Stimulated activated CD4-positive, alpha-beta T cell treated with anti-CD3 and anti-CD28 coated beads, TNF-alpha, amount 100 ng/mL, for 48 hours (primary cell): ENCODE data around the gene YIF1A.

ENCODE experiments used
- DNase-seq, 3 donors: peaks; one replicate each; pipeline ENCODE4 v3.0.0-alpha.2; 2020; ENCODE audit warnings: low read depth in 3 of 3

YIF1A gene

GRCh38 chr11:66288671-66289547, at the start of gene YIF1A:
TSS of gene YIF1A (minus strand) at chr11:66289143. CDS start at chr11:66288985, 158 bp downstream.
- DNase-seq = peak; percentile 95 to 99 (median 98)

DNA sequence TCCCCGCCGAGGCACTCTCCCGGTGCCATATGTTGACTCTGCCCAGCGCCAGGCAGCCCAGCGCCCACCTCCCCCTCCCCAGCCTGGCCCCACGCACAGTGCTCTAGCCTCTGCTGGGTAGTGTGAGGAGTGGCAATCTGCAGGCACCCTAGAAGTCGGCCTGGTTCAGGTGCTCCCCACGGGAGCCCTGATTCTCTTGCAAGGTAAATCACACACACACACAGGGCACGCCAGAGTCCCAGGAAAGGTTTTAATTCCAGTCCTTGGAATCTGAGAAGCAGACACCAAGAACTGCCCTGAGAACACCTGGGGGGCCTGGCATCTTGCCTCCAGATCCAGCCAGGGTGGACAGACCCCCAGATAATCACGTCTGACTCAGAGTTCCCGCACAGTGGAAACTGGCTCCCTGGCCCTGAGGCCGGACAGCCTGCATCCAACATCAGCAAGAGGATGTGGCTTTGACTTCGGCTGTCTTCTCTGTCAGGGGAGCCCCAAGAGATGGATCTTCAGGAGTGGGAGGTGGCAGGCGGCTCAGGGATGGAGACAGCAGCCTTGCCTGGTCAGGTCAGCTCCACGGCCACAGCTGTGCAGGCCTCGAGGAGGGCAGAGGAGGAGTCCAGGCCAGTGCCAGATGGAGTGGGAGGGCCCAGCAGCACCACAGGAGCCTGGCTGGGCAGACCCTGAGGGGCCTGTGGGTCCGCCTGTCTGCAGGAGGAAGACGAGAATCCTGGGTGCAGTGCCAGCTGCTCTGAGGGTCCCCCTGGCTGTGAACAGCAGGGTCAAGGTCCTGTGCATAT, 48.4 kb upstream of the YIF1A start:
- no peak for DNase-seq

GRCh38 chr11:66336234-66337102, 47.5 kb upstream of the YIF1A start, which contains the start of gene RIN1:
TSS of gene RIN1 (minus strand) at chr11:66336434. CDS start at chr11:66336402, 32 bp downstream.
- peak in 1 of 3 donors; percentile 43 for DNase-seq

- no peak for DNase-seq
These were observed 46.7 kb upstream of the YIF1A start for GRCh38 chr11:66335531-66336233.

GRCh38 chr11:66334605-66335442, 45.9 kb upstream of the YIF1A start:
- DNase-seq = no peak

DNA sequence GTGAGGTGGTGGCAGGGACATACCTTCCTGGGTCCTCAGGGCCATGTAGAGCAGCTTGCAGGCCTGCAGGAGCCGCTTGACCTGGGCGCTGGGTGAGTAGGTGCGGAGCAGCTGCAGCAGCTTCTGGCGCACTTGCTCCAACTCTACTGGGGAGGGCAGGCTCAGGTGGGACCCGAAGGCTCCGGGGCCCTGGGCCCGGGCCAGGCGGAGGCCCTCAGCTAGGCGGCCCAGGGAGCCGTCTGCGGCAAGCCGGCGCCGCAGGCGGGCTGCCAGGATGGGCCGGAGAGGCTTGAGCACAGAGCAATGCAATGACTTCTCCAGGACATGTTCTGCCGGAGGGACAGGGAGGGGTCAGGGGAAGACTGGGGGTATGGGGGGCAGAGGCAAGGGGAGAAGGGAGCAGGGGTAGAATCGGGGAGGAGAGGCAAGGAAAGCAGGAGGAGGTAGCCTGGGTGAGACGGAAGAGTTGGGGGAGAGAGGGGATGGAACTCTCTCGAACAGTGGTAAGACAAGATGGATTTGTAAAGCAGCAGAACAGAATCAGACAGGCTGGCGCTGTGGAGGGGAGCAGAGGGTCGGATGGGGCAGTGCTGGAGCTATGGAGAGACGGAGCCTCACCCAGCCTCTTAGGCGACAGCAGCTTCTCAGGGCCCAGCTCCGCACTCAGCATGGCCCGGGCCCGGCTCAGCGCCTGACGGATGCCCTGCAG, 45.1 kb upstream of the YIF1A start:
- no peak for DNase-seq

GRCh38 chr11:66333220-66333877, 44.4 kb upstream of the YIF1A start:
- DNase-seq = no peak

DNA sequence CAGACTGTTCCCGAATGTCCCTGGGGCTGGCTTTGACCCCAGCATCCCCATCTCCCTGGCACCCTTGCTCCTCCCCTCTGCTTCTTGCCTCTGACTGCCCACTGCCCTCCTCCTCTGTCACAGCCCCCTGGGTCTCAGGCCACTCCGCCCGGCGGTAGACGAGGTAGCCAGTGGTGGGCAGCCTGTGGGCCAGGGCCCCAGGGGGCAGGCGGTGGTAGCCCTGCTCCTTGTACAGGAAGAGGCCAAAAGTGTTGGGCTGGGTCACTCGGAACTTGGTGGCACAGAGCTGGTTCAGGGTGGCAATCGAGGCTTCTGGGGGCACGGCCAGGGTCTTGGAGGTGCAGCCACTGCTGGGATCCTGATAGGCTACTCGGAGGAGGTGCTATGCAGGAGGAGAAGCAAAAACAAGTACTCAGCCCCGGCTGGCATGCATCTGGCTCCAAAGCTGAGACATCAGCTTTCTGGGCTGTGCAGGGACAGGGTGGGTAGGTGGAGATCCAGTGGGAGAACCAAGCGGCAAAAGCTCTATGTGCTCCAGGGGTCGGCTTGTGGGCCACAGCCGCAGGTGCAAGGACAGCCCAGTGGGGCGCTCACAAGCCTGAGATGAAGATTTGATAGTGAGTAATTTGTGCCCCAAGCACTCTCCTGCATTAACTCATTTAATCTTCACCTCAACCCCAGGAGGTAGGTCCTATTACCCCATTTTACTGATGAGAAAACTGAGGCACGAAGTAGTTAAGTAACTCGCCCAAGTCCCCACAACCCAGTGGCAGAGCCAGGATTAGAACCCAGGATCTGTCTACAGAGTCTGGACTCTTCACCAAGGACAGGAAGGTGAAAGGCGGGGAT, 43.7 kb upstream of the YIF1A start:
- DNase-seq = no peak

GRCh38 chr11:66331542-66332370, 42.8 kb upstream of the YIF1A start:
- no peak for DNase-seq

- DNase-seq = no peak
These were observed 42.0 kb upstream of the YIF1A start for GRCh38 chr11:66330931-66331330.

DNA sequence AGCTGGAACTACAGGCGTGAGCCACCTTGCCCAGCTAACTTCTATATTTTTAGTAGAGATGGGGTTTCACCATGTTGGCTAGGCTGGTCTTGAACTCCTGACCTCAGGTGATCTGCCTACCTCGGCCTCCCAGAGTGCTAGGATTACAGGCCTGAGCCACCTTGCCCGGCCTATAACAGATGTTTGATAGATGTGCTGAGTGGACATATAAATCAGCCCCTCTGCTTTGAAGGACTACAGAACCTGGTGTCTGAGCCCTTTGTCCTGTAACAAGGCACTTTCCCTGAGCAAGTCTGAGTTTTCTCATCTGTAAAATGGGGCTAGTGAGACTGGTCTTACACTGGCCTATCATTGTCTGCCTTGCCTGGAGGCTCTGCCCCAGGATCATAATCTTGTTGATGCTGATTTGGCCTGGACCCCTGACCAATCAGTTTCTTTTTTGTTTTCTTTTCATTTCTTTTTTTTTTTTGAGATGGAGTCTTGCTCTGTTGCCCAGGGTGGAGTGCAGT, 40.3 kb upstream of the YIF1A start:
- no peak for DNase-seq

- peak; percentile 65 to 76 (median 72) for DNase-seq
These were observed 39.6 kb upstream of the YIF1A start for GRCh38 chr11:66328302-66329144.

DNA sequence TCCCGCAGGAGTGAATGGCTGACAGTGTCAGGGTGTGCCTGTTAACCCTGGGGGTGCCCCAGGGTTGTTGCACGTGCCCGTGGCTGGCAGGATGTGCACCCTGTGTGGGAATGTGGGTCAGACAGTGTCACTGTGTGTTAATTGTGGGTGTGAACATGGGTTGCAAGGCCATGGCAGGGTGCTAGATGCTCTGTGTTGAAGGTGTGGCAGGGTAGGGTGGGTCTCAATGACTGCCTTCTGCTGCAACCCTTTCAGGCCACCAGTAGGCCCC, 39.0 kb upstream of the YIF1A start:
- DNase-seq = no peak

DNA sequence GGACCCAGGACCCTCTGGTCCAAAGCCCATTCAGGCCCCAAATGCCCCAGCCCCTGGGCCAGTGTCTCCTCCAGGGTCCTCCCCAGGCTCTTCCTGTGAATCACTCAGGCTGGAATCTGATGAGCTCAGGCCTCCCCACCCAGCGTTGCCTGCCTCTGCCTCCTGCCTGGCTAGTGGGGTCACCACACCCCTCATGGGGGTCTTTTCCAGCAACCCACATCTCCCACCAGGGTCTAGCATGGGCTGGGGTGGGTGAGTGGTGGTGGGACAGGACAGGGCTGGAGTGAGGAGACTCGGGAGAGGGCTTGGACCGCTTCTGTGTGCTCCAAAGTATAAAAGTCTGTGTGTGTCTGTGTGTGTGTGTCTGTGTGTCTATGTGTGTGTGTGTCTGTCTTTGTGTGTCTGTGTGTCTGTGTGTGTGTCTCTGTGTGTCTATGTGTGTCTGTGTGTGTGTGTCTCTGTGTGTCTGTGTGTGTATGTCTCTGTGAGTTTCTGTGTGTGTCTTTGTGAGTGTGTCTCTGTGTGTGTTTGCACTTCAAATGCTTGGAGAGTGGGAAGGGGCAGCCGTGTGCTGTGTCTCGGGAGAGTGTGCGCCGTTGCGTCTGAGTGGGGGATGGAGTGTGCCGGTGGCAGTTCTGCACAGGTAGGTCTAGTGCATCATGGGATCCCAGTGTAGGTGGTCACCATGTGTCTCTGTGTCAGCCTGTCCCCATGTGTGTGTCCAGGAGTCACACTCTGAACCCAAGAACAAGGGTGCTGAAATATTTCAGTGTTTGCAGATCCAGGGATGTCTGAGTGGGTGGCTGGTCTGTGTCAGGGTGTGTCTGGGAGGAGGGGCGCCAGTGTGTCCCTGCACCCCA, 38.5 kb upstream of the YIF1A start:
- no peak for DNase-seq
